OCI-LY7 (cell line): ENCODE measurements around the gene PDK2. TPM values are rescaled to one million over a fixed set of nuclear protein-coding genes. Genes with fewer than 3 reads are reported as not detected.

Source experiments
- Bru-seq: library from RNA; stranded (reverse); fragments of 400-500 nt; gene quantifications from one replicate; lab custom pipeline; 2021; lab: Mats Ljungman, UMichigan
- BruChase-seq, 2 experiments: library from RNA; stranded (reverse); fragments of 400-500 nt; gene quantifications; one replicate each; lab custom pipeline; 2021; lab: Mats Ljungman, UMichigan
- BruUV-seq: library from RNA; stranded (reverse); fragments of 400-500 nt; replicated peaks from 2 replicates; lab custom pipeline; 2021; lab: Mats Ljungman, UMichigan
- CTCF ChIA-PET: fragments of 300-600 bp; sonication (Branson Sonifier 250); formaldehyde crosslinking; loops from one replicate; lab custom pipeline; 2022; ENCODE audit warnings: antibody characterized with exemption; ENCODE audit not compliant: unreplicated experiment; lab: Charles Lee
- POLR2A ChIA-PET: fragments of 300-600 bp; sonication (Branson Sonifier 250); formaldehyde crosslinking; loops from one replicate; lab custom pipeline; 2022; ENCODE audit warnings: antibody characterized with exemption; lab: Charles Lee
- DNase-seq: peaks from one replicate; pipeline ENCODE4 v3.0.0-alpha.2; 2015; ENCODE audit warnings: low spot score
- H2AFZ ChIP-seq: fragments of 200-600 bp; sonication (generic), shearing (Covaris generic); 2 replicates; pipeline ENCODE4 v1.6.1; 2014; ENCODE audit warnings: mild to moderate bottlenecking, antibody characterized with exemption, low read length, moderate library complexity
- H3K27ac ChIP-seq: fragments of 200-600 bp; sonication (generic); 2 replicates; pipeline ENCODE4 v1.5.1; 2014; ENCODE audit warnings: mixed run types, low read depth, mild to moderate bottlenecking, moderate library complexity, low read length, inconsistent platforms; ENCODE audit not compliant: poor library complexity, severe bottlenecking
- H3K36me3 ChIP-seq: fragments of 200-600 bp; sonication (generic); 2 replicates; pipeline ENCODE4 v1.6.1; 2014; ENCODE audit warnings: mild to moderate bottlenecking, antibody characterized with exemption, low read length, moderate library complexity, mixed read lengths; ENCODE audit not compliant: insufficient read depth
- H3K4me1 ChIP-seq: fragments of 200-600 bp; sonication (generic); 2 replicates; pipeline ENCODE4 v1.5.1; 2014; ENCODE audit warnings: mild to moderate bottlenecking, low read length; ENCODE audit not compliant: insufficient read depth, poor library complexity, severe bottlenecking
- H3K4me2 ChIP-seq: fragments of 200-600 bp; sonication (generic); 2 replicates; pipeline ENCODE4 v1.6.1; 2014; ENCODE audit warnings: mild to moderate bottlenecking, low read length
- H3K4me3 ChIP-seq: fragments of 200-600 bp; sonication (generic); 2 replicates; pipeline ENCODE4 v1.5.1; 2014; ENCODE audit warnings: mild to moderate bottlenecking, low read depth, low read length; ENCODE audit not compliant: poor library complexity, severe bottlenecking
- H3K79me2 ChIP-seq: fragments of 200-600 bp; sonication (generic); 2 replicates; pipeline ENCODE4 v1.6.1; 2016; ENCODE audit warnings: low read depth, mild to moderate bottlenecking, low read length, moderate library complexity, mixed read lengths; ENCODE audit not compliant: insufficient read depth
- H3K9me2 ChIP-seq: fragments of 200-600 bp; sonication (generic); 2 replicates; pipeline ENCODE4 v1.6.1; 2016; ENCODE audit warnings: mild to moderate bottlenecking, low read length, mixed read lengths; ENCODE audit not compliant: insufficient read depth
- H3K9me3 ChIP-seq: fragments of 200-600 bp; sonication (generic); 2 replicates; pipeline ENCODE4 v1.6.1; 2014; ENCODE audit warnings: mild to moderate bottlenecking, mixed run types, low read length, mixed read lengths
- H4K20me1 ChIP-seq: fragments of 200-600 bp; sonication (generic); 2 replicates; pipeline ENCODE4 v1.6.1; 2014; ENCODE audit warnings: mild to moderate bottlenecking, antibody characterized with exemption, low read length, moderate library complexity, mixed read lengths; ENCODE audit not compliant: insufficient read depth
- CTCF ChIP-seq: fragments of 200-600 bp; sonication (generic); conservative IDR thresholded peaks from 2 replicates; pipeline ENCODE4 v1.5.1; 2014; ENCODE audit warnings: mild to moderate bottlenecking, antibody characterized with exemption, low read length, moderate library complexity, mixed read lengths
- EZH2phosphoT487 ChIP-seq: fragments of 200-600 bp; sonication (generic); IDR thresholded peaks from 2 replicates; pipeline ENCODE4 v1.6.1; 2018; ENCODE audit warnings: low read depth, borderline replicate concordance, mild to moderate bottlenecking, mixed run types, antibody characterized with exemption, low read length, moderate library complexity, mixed read lengths
- intact Hi-C: fragments of 100-400 bp; cut with micrococcal nuclease; formaldehyde crosslinking; loops from one replicate; pipeline ENCODE4 v1.10.0; 2022; ENCODE audit not compliant: unreplicated experiment
- long read RNA-seq: library from polyadenylated mRNA; stranded (forward); transcript quantifications from one replicate; pipeline ENCODE4 v2.0.0, GENCODE V29; 2022
- total RNA-seq, 2 experiments: library from RNA; depleted of rRNA in 1 of 2; stranded (reverse); fragments of >200 nt in 1 of 2; shearing (Covaris generic) in 1 of 2; gene quantifications; 2 replicates each; pipeline ENCODE4 v1.2.3, GENCODE V29; 2014 to 2022

The PDK2 gene
- total RNA-seq (2014; rRNA removed; shearing (Covaris generic)) (10.4 and 21.8 TPM in 2 replicates), total RNA-seq (2022) (27.7 and 30.1 TPM in 2 replicates), Bru-seq, nascent RNA (percentile 43 among the genes with signal in this experiment), BruChase-seq, experiment 1, labeled RNA remaining after a 6-hour chase (percentile 44 among the genes with signal in this experiment), BruChase-seq, experiment 2, labeled RNA remaining after a 2-hour chase (percentile 45 among the genes with signal in this experiment)
- long read RNA-seq, transcript PDK2-203 (11 exons, 3,440 nt): major isoform, 73 of 99 reads
- long read RNA-seq, transcript PDK2-206 (4 exons, 865 nt): minor isoform, 10 of 99 reads
- long read RNA-seq, partial matches to known transcripts: 7 of 99 reads
- long read RNA-seq, other reads (novel, unspliced or antisense): 9 of 99 reads

DNA sequence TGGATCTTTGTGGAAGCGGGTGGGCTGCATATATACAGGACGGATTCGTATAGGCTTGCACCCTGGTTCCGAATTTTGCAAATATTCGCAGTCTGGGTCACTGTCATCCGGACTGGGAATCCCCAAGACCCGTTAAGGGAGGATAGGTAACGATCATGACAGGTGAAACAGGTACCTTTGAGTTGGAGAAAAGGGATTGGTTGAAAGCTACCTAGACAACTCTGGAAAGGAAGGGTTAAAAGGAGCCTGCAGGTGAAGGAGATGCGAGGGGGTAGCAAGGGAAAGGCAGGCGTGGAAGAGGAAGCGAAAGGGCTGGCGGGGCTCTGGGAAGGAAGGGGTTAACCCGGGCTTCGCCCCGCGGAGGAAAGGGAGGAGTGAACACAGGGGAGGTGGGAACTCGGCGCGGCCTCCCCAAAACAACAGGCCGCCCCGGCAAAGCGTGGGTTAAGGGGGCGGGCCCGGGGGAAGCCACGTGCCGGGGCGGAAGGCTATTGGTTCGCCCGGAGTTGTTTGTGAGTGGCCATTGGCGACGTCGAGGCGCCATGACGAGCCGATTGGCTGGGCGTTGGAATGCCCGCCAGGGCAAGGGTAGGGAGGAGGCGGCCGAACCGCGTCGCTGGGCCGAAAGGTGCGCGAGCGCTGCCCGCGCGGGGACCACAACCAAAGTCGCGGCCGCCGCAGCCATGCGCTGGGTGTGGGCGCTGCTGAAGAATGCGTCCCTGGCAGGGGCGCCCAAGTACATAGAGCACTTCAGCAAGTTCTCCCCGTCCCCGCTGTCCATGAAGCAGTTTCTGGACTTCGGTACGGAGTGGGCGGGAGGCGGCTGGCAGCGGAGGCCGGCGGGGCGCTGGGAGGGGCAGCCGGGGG, at the start of gene PDK2:
TSS of gene PDK2 (plus strand) at position 599 of the 867 bp plus-strand sequence. CDS start at position 684, 85 bp downstream.
- Histone ChIP-seq H3K36me3 (no peaks in the 10 kb centered on the region), H3K79me2 (no peaks in the 10 kb centered on the region), H3K4me1 (peaks cover 20% of the 10 kb centered on the region), H3K9me2 (no peaks in the 10 kb centered on the region), H4K20me1 (no peaks in the 10 kb centered on the region), H3K4me3 (peak within 1 kb of the TSS; percentile 94), H3K4me2 (peak within 1 kb of the TSS; percentile 97), H3K27ac (peak within 1 kb of the TSS; percentile 57), H3K9me3 (no peaks in the 10 kb centered on the region), H2AFZ (peak within 1 kb of the TSS; percentile 98)
- intact Hi-C loops: loop anchor here (1.0 to 2.0 kb wide), 5 partner anchors 39 to 202 kb away; partner anchors contain the start of genes ITGA3 and PPP1R9B
- peak; percentile 97 for DNase-seq
- POLR2A ChIA-PET: interaction anchor here (0.6 to 1.4 kb wide), 3 partner anchors 67 to 248 kb away, joined by 3 to 4 read pairs (median 3); no protein-coding TSS in a partner anchor
- CTCF ChIA-PET: interaction anchor here (0.6 to 1.8 kb wide), 4 partner anchors 22 to 57 kb away, joined by 3 to 8 read pairs (median 6); partner anchors contain the start of gene ITGA3
- BruUV-seq: no TSS peak
- no peak for TF ChIP-seq CTCF

DNA sequence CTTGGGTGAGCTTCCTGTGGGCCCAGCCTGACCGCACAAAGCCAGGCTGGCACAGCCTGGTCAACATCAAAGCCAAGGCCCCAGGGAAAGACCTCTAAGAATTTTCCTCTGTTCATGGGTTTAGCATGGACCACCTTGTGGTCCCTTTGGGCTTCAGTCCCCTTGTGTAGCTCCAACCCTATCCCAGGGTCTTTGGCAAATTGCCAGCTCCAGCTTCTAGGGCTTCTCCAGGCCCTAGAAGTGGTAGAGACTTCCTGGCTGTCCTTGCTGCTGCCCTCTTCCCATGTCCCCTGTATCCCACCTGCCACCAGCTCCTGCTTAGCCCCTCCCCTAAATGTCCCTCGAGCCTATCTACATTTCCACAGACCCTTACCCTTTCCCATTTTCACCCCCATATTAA, 49.0 kb upstream of the PDK2 start:
- CTCF ChIA-PET: no interaction called here
- TF ChIP-seq CTCF (no peak), EZH2phosphoT487 (no peak)
- Histone ChIP-seq H3K36me3 (no peaks in the 10 kb centered on the region), H3K9me2 (no peaks in the 10 kb centered on the region), H3K9me3 (no peaks in the 10 kb centered on the region), H2AFZ (no peak overlapping the region), H4K20me1 (no peaks in the 10 kb centered on the region), H3K4me1 (peaks cover 7% of the 10 kb centered on the region), H3K4me2 (no peak overlapping the region), H3K4me3 (no peak overlapping the region), H3K27ac (no peak overlapping the region), H3K79me2 (no peaks in the 10 kb centered on the region)
- BruUV-seq: no TSS peak
- no peak for DNase-seq
- POLR2A ChIA-PET: interaction anchor here (0.6 kb wide), 1 partner anchor 9 kb away, joined by 3 read pairs; no protein-coding TSS in a partner anchor
- intact Hi-C loops: no loop called here
